ENCODE measurements around the gene IL6ST.

The IL6ST gene

DNA sequence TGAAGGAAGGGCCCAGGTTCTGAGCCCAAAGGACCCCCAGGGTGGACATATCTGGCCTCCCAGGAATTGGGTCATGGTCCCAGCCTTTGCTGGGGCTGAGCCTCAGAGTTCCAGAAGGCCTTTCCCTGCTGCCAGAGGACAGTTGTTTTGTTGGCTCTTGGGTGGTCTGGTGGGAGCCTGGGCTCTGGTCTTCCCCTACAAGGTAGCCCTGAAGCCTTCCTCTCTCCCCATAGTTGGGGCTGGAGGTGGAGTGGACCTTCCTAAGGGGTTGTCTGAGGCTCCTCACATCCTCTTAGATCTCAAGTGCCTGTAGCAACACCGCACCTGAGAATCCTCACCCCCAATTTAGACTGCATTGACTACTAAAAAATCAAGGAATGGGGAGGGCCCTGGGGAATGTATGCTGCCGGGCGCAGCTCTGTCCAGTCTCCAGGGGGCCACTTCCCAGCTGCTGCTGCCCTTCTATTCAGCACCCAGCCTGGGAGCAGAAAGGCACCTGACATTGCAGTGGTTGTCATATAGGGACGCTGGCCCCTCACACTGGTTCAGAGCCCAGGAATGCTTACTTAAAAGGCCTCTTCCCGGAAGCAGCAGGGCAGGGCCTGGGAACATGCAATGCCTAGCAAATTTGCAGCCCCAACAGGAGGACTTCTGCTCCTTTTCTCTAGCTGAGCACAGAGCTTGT lies 77.2 kb downstream of the IL6ST start:
- no peak for DNase-seq

DNA sequence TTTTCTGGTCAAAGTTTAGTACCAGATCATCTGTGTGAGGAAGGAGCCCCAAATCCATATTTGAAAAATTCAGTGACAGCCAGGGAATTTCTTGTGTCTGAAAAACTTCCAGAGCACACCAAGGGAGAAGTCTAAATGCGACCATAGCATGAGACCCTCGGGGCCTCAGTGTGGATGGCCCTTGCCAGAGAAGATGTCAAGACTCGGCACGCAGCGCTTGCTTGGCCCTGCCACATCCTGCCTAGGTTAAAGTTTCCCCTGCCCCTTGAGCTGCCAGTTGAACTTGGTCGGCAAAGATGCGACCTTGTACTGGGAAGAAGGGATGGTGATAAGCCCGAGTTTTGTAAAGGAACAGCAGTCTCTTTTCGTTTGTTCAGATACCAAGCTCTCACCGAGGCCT lies 77.8 kb downstream of the IL6ST start:
- DNase-seq: no peak

DNA sequence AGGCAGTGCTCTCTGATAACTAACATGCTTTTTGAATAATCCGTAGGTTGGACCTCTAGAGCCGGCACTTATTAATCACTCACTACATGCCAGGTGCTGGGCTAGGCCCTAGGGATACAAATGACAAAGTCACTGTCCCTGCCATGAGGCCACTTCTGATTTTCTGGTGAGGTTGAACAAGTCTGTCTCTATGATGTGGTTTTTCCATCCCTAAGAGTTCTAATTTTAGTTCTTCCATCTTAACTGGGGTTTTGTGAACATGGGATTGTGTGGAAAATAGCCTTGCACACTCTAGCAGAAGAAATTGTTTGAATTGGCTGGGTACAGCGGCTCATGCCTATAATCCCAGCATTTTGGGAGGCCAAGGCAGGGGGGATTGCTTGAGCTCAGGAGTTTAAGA lies 79.0 kb downstream of the IL6ST start:
- DNase-seq: no peak

DNA sequence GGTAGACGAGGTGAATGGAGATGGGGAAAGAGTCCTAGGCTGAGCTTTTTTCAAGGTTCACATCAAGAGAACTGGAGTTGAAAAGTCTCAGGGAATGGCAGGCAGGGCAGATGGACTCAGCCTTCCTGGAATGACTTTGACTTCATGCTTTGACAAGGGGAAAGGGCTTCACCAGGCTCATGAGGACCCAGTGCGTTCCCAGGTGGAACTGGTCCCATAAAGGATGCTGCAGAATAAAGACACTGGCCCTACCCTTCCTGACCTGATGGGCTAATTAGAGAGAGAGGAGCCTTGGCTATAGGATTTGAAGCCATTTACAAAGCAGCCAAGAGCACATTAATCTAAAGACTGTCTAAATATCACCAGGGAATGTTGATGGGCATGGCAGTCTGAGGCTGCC lies 79.8 kb downstream of the IL6ST start:
- DNase-seq: no peak

DNA sequence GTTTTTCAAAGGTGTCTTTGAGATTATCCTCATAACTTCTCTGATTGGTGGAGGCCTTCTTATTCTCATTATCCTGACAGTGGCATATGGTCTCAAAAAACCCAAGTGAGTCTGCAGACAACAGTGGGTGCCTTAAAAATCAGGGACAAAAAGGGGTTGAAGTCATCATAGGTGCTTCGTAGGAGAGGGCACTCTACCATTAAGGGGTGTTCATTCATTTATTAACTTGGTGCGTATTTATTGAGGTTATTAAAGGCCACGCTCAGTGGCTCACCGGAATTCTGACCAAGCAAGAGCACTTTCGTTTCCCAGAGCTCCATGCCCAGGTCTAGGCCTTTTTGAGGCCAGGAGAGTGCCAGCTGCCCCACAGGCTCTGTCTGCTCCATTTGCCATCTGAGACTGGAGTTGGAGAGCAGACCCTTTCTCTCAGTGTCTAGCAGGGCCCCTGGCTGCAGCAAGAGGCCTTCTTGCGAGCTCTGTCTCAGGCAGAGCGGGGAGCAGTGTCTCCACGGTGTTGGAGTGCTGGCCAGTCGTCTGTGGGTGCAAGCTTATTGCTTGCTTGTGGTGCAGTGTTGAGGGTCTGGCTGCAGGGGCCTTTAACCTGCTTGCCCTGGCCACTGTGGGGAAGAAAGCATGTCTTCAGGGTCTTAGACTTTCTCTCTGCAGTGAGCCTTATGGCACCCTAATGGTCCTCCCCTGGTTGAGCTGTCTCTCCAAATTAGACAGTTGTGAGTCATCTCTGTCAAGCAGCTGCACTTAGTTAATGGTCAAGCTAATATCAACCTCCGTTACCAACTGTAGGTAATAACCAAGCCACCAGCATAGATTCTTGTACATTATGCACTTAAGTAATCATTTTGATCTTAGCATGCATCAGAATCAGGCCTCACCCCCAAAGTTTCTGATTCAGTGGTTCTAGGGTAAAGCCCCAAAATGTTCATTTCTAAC lies 81.0 kb downstream of the IL6ST start:
- no peak for DNase-seq

DNA sequence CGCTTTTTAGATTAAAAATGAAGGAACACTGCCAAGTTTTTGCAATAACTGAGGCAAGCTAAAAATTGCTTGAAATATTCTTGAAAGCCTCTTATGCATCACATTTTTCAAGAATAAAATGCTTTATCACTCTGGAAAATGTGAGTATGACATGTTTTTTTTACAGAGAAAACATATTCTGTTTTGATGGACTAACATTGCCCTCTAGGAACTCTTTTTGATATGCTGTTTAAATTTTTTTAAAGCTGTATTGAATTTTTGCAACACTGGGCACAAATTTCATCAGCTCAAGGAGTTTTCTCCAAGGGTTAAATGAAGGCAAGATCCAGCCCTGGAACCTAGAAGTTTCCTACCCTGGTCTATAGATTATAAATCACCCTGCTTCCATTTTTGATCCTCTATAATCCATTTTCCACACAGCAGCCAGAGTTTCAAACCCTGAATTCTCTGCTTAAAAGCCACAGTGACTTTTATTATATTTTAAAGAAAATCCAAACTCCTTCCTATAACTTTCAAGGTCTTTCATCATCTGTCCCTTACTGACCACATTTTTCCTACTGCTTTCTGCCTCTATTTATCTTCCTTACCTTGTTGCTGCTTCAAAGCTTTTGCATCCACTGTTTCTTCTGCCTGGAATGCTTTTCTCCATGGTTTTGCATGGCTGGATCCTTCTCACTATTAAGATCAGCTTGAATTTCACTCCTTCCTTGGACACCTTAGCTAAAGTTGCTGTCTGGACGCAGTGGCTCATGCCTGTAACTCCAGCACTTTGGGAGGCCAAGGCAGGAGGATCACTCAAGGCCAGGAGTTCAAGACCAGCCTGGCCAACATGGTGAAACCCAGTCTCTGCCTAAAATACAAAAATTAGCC lies 82.7 kb downstream of the IL6ST start:
- DNase-seq: no peak

DNA sequence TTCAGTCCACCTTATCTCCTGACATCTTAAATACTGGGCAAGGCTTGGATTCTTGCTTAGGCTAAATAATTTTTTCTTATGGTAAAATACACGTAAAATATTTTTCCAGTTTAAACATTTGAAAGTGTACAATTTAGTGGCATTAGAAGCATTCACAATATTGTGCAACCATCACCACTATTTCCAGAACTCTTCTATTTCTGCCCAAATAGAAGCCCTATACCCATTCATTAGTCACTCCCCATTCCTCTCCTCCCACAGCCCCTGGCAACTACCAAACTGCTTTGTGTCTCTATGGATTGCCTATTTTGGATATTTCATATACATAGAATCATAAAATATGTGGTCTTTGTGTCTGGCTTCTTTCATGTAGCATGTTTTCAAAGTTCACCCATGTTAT lies 86.0 kb downstream of the IL6ST start:
- DNase-seq: no peak

DNA sequence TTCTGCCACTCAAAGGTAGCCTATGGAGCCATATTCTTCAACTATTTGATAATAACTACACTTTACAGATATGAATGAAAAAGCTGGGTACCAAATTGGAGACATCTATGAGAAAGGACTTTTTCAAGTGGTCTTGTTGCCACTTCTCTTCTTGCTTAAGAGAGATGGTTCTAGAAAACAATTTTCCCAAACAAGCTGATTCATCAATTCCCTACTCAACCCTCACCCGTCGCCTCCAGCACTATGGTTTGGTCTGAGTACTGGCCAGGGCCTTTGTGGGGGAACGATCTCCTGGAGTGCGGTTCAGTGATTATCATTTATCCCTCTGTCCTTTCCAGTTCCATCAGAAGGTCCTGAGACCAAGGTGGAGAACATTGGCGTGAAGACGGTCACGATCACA lies 86.8 kb downstream of the IL6ST start:
- no peak for DNase-seq

DNA sequence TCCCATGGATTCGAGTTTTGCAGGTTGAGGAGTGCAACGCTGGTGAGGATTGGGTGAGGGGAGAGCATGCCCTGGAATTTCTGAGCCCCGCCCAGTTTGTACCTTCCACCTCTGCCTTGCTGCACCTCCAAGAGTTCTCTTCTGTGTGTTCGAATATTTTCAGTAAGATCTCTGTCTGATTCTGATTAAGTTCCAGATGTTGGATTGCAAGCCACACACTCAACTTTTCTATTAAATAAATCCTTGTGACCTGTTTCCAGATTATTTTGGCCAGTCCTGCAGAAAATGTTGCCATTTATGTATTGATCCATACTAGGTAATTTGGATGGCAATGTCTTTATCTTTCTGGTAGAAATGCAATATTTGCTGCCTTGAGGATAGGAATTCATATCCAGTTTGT lies 89.5 kb downstream of the IL6ST start:
- no peak for DNase-seq

DNA sequence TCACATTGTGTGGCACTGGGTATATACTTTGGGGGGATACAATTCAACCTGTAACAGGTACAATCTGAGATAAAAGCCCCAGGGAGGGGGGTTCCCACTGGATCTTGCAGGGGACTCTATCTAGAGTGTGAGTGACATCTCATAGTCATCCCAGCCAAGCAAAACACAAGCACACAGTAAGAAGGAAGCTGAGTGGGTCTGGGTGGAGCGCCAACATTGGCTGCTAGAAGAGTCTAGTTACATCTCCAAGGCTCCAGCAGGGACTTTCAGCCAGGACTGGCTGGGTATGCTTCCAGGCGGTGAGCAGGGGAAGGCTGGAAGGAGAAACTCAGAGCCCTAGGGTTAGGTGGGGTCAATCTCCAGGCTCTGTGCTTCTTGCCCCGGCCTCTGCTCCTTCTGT lies 90.6 kb downstream of the IL6ST start:
- no peak for DNase-seq

DNA sequence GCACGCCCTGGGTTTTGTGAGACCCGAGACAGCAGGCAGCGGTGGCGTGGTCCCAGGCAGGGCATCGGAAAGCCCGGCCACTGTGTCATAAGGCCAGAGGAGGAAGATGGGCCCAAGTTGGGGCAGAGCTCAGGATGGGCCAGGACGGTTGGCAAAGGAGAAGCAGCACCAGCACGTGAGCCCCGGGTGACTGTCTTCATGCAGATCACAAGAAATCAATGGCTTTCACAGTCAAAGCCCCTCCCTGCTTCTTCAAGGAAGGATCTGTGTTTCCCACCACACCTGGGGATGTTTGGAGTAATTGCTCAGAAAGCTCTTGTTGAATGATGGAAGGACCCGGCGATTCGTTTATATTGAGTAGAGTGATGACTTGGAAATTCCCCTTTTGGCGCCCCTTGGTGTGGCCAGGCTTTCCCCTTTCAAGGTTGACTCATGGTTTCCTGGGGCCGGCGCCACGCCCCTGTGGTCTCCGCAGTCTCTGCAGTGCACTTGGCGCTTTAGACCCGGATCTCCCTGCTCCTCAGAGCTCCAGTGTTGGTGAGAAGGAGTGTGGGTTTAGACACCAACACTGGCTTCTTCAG lies 91.6 kb downstream of the IL6ST start:
- peak; percentile 70 for DNase-seq

DNA sequence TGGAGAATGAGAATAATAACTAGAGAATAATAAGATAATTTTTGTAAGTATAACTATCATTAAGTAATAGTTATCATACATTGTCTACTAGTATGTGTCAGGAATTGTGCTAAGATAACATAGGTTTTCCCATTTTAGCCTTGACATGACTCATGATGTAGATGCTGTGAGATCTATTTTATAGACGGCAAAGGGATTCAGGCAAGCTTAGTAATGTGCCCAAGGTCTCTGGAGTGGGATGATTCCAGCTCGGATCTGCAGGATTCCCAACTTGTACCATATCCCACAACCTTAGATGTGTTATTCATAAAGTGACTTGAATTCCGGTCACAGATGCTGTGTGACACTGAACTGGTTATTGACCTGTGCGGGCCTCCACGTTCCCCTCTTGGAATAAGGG lies 92.1 kb downstream of the IL6ST start:
- DNase-seq: no peak

DNA sequence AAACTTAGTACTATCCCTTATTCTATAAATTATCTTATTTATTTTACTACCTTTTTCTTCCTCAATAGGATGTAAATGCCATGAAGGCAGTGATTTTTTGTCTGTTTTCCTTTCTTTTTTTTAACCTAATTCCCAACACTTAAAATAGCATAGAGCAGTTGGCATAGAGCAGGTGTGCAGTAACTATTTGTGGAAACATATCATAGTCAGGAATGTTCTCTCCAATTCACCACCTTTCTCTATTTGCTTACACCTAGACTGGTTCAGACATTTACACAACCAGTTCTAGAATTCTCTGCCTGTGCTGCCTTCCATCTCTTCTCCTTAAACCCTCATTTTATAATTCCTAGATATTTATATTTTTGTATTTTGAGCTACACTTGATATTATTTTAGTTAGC lies 94.0 kb downstream of the IL6ST start:
- no peak for DNase-seq

DNA sequence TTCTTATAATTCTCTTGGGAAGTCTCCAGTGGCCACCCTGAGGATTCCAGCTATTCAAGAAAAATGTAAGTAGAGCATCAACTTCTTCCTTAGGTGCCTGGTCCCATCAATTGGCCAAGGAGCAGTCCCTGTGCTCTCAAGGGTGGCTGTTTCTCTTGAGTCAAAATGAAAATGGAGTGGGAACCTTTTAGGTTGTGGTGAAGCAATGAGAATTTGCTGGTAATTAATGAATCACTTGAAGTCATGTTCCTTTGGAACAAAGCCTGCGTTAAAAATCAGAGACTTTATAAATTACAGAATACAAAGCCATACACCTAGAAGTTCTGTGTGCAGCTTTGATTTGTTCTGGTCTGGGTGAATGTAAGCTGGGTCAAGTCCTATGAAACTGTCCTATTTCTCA lies 94.7 kb downstream of the IL6ST start:
- no peak for DNase-seq

DNA sequence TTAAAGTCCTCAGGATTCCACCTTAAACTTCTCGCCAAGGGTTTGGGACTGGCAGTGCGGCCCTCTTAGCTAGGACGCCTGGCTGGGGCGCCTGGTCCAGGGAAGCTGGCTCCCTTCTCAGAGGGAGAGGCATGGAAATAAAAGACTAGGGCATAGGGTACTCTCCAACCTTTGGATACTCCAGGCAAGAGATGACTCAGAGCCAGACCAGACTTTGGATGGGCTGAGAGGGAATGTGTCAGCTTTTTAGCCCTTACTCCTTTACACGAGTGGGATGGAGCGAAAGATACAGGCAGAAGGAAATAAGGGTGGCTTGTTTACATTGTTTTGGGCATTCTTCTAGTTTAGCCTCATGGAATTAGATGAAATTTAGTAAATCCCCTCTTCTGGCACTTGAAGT lies 95.4 kb downstream of the IL6ST start:
- DNase-seq: no peak

DNA sequence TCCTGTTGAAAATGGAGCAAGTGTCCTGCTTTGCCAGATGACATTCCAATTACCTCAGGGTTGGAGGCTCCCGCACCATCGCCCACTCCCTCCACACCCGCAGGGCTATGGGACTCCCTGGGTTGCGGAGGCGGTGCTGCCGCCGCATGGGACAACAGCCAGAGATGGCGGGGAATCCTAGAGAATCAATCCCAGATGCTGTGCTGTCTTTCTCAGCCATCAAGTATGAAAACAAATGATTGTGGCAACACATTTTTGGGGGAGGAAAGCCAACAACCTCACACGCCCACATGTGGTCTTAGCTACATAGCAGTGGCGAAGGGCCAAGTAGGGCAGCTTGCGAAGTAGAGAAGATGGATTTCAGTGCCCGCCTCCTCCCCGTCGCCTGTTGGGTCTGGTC lies 96.9 kb downstream of the IL6ST start:
- DNase-seq: no peak

DNA sequence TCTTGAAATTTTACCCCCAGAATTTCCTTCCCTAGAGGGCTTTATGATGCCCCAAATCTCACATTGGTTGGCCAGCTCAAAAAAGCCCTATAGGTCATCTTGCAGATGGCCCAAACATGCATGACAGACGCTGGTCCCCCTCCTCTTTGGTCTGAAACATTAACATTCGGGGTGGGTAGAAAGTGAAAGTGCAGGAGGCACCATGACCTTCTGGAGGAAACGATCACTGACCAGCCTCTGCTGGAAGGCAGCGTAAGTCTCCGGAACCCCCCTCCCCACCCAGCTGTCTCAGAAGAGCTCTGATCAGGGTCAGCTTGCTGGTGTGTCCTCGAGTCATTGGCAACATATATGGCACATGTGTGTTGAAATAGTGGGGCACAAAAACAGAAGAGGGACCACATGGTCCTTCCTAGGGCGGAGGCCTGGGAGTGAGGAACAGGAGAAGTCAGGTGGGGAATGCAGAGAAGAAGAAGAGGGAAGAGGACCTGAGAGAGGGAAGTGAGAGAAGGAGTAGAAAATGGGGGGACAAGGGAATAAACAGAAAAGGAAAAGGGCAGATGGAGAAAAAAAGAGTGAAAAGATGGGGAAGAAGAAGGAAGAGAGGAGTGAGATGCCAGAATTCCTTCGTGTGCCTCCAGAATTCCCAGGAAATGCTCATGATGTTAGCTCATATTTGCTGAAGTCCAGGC lies 97.4 kb downstream of the IL6ST start:
- no peak for DNase-seq

DNA sequence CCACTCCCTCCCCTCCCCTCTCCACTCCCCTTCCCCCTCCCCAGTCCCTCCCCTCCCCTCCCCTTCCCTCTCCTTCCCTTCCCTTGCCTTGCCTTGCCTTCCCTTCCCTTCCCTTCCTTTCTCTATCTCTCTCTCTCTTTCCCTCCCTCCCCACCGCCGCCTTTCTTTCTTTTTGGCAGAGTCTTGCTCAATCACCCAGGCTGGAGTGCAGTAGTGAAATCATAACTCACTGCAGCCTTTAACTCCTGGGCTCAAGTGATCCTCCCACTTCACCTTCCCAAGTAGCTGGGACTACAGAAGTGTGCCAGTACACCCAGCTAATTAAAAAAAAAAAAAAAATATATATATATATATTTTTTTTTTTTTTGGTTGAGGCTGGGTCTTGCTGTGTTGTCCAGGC lies 98.1 kb downstream of the IL6ST start:
- no peak for DNase-seq

DNA sequence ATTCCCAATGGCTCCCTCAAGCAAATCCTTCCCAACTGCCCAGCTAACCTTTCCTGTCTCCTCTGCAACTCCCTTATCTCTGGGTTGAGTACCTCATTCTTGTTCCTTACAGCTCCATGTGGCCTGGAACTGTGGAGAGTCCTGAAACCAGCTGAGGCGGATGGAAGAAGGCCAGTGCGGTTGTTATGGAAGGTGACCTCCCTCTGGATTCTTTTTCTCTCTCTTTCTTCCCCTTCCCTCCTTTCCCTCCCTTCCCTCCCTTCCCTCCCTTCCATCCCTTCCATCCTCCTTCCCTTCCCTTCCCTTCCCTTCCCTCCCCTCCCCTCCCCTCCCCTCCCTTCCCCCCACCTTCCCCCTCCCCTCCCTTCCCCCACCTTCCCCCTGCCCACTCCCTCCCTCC lies 98.5 kb downstream of the IL6ST start:
- DNase-seq: no peak

DNA sequence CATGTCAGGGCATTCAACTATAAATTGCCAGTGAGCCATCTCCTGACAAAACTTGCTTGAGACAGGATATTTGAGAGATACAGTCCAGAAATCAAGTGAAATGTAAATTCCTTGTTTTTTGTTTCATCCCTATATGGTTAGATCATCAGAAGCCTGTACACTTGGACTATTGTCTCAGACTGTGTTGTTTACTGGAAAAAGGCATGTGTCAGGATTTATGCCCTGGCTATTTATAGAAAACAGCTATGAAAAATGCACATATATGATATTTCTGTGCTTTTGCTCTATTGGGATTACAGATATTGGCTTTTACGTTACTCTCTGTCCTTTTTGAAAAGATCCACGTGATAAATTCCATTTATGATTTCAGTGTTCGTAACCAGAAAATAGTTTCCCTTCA lies 99.4 kb downstream of the IL6ST start:
- DNase-seq: no peak

DNA sequence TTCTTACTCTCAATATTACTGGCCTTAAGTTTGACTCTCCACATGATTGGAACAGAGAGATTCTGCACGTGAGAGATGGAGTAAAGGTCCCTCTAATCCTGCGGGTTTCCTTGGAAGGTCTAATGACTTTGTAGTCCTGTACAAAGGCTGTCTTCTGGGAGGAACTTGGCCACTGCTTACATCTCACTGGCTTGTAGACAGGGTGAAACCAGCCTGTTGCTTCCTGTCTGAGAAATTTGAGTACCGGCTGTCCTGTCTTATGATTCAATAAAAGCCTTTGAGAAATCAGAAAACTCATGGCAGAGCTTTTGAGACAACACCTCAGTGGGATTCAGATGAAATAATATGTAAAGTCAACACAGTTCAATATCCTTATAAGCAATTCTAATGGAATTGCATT lies 100.6 kb downstream of the IL6ST start:
- DNase-seq: no peak

DNA sequence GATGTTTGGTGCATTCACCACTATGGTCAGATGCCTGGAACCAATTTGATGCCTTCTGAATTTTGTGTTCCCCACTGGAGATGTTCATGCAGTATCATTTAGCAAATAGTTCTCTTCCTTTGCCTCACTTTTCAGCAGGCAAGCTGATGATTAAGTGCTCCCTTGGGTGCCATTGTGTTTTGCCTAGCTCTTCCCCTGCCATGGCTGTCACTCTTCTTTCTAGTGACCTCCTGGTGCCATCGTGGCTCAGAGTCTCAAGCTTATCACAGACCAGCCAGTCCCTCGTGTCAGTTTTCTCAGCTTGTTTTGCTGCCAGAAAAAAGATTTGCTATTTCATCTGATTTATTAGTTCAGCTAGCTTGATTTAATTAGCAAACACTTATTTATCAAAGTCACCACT lies 102.3 kb downstream of the IL6ST start:
- DNase-seq: no peak

DNA sequence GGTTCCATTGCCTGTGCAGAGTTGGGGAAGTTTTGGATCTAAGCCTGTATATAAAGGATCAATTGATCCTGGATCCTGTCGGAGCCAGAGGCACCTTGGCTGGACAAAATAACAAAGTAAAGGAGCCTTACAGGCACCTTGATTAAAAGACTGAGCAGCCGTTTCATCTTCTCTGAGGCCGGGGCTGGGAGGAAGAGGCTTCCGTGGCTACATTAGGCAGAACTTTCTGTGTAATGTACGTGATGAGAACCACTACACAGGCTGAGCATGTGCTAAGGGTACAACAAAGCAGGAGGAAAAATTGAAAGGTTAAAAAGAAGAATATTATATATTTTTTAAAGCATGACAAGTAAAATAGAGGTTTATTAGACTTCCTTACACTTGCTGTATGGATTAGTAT lies 106.6 kb downstream of the IL6ST start:
- no peak for DNase-seq

Measured in stimulated activated CD4-positive, alpha-beta T cell treated with anti-CD3 and anti-CD28 coated beads, Interleukin-1b, Interleukin-23, amount 100 ng/mL, for 48 hours (primary cell).